IPS DF 4.7 (cell line): ENCODE results near the gene PCP4L1.
"Not testable (repeated sequence)": the region's sequence is repeated elsewhere in the genome, so short reads cannot be mapped to it uniquely, and the experiment has no call there.

Experiments
- DNase-seq: peaks from one replicate; pipeline ENCODE4 v3.0.0-alpha.2; 2013; ENCODE audit warnings: low spot score; ENCODE audit errors: extremely low read depth

Gene PCP4L1

GRCh38 chr1:161314201-161314981 is 55.8 kb downstream of the PCP4L1 start, which contains the start of gene SDHC:
Gene SDHC (plus strand): TSS chr1:161314381. CDS start chr1:161314406, 25 bp downstream.
- DNase-seq = peak; percentile 72

GRCh38 chr1:161315841-161316674 is 57.5 kb downstream of the PCP4L1 start:
- DNase-seq = not testable (repeated sequence)

GRCh38 chr1:161324020-161324419 is 65.5 kb downstream of the PCP4L1 start:
- DNase-seq = no peak

- no peak for DNase-seq
These were observed 71.8 kb downstream of the PCP4L1 start for GRCh38 chr1:161330346-161330745.

- DNase-seq = no peak
These were observed 74.6 kb downstream of the PCP4L1 start for GRCh38 chr1:161333166-161333565.
